Left colon (tissue), 2 donors: ENCODE results near the gene SURF2. TPM values are rescaled to one million over a fixed set of nuclear protein-coding genes. Genes with fewer than 3 reads are reported as not detected.
"Not testable (repeated sequence)": the region's sequence is repeated elsewhere in the genome, so short reads cannot be mapped to it uniquely, and the experiment has no call there.

ENCODE experiments used
- ATAC-seq: fragments of 200-7000 bp; cut with Tn5 transposase; one replicate; pipeline ENCODE4 v1.9.1; 2020; ENCODE audit warnings: mild to moderate bottlenecking, moderate library complexity
- DNase-seq, 2 donors: peaks; one replicate each; pipeline ENCODE4 v3.0.0-alpha.2; 2020
- intact Hi-C, 2 donors: fragments of 100-400 bp; cut with DNase I in 1 of 2; cut with micrococcal nuclease in 1 of 2; formaldehyde crosslinking; loops; one replicate each; pipeline versions ENCODE4 v1.11.2 to v1.14.0; 2022; cut with DNase I, micrococcal nuclease
- total RNA-seq, 2 donors: library from RNA; stranded (reverse); fragmentation: NEBNext Ultra II Directional; extraction: Animal tissue kit (Norgen Biotek cat#: 25700); gene quantifications; one replicate each; pipeline ENCODE4 v1.2.1, GENCODE V29; 2021
- donor health status: DM: no; HTN: no; CAD: no.
- donor health status: DM: yes; HTN: yes; CAD: no.

SURF2 gene
- total RNA-seq, 2 donors from 2014 or later: 9.5 to 10.9 TPM

- no peak for DNase-seq
Observed at GRCh38 chr9:133387680-133388079, 31.3 kb downstream of the SURF2 start.

GRCh38 chr9:133389025-133389557, 32.7 kb downstream of the SURF2 start:
- ATAC-seq (no peak), DNase-seq (no peak)
- intact Hi-C loops: no loop called here

More at GRCh38 chr9:133387680-133388079, 31.3 kb downstream of the SURF2 start:
- ATAC-seq: no peak
- intact Hi-C loops: no loop called here

GRCh38 chr9:133389562-133389961, 33.2 kb downstream of the SURF2 start:
- ATAC-seq (no peak), DNase-seq (no peak)
- intact Hi-C loops: no loop called here

- DNase-seq (no peak), ATAC-seq (no peak)
- intact Hi-C loops: no loop called here
Observed at GRCh38 chr9:133390713-133391112, 34.4 kb downstream of the SURF2 start.

- intact Hi-C loops, DNase-seq, ATAC-seq: not testable (repeated sequence)
Observed at GRCh38 chr9:133391449-133391848, 35.1 kb downstream of the SURF2 start.

- intact Hi-C loops, ATAC-seq, DNase-seq: not testable (repeated sequence)
Observed at GRCh38 chr9:133392308-133392707, 36.0 kb downstream of the SURF2 start.

- DNase-seq (no peak), ATAC-seq (no peak)
- intact Hi-C loops: no loop called here
Observed at GRCh38 chr9:133393399-133393798, 37.0 kb downstream of the SURF2 start.

GRCh38 chr9:133394687-133395271, 38.4 kb downstream of the SURF2 start:
- no peak for DNase-seq
- ATAC-seq: no peak
- intact Hi-C loops: no loop called here

GRCh38 chr9:133396952-133397351, 40.6 kb downstream of the SURF2 start:
- peak; percentile 40 for ATAC-seq
- DNase-seq: no peak
- intact Hi-C loops: no loop called here

GRCh38 chr9:133397370-133397769, 41.0 kb downstream of the SURF2 start:
- intact Hi-C loops: no loop called here
- DNase-seq (no peak), ATAC-seq (no peak)

- DNase-seq (no peak), ATAC-seq (no peak)
- intact Hi-C loops: no loop called here
Observed at GRCh38 chr9:133397895-133398294, 41.5 kb downstream of the SURF2 start.

- ATAC-seq: no peak
- intact Hi-C loops: loop anchor here in 1 of 2 donors (5.0 kb wide), 1 partner anchor 87 kb away; no protein-coding TSS in a partner anchor
- no peak for DNase-seq
Observed at GRCh38 chr9:133400292-133400691, 43.9 kb downstream of the SURF2 start.

- ATAC-seq: no peak
- intact Hi-C loops: loop anchor here in 1 of 2 donors (5.0 kb wide), 1 partner anchor 86 kb away; no protein-coding TSS in a partner anchor
Observed at GRCh38 chr9:133401588-133401987, 45.2 kb downstream of the SURF2 start.

GRCh38 chr9:133402689-133403088, 46.3 kb downstream of the SURF2 start:
- intact Hi-C loops: loop anchor here in 1 of 2 donors (5.0 kb wide), 1 partner anchor 85 kb away; no protein-coding TSS in a partner anchor
- DNase-seq (no peak), ATAC-seq (no peak)

More at GRCh38 chr9:133401588-133401987, 45.2 kb downstream of the SURF2 start:
- no peak for DNase-seq

GRCh38 chr9:133403766-133404453, 47.6 kb downstream of the SURF2 start:
- intact Hi-C loops: loop anchor here in 1 of 2 donors (5.0 kb wide), 1 partner anchor 83 kb away; no protein-coding TSS in a partner anchor
- ATAC-seq (peak; percentile 78), DNase-seq (peak; percentile 64 to 69)

- intact Hi-C loops: loop anchor here in 1 of 2 donors (5.0 kb wide), 1 partner anchor 83 kb away; no protein-coding TSS in a partner anchor
- ATAC-seq: no peak
- no peak for DNase-seq
Observed at GRCh38 chr9:133404454-133405002, 48.2 kb downstream of the SURF2 start.

- intact Hi-C loops: loop anchor here in 1 of 2 donors (2.0 kb wide), 1 partner anchor 81 kb away; no protein-coding TSS in a partner anchor
- DNase-seq (no peak), ATAC-seq (no peak)
Observed at GRCh38 chr9:133405508-133406438, 49.4 kb downstream of the SURF2 start.
